HG03159 (cell line): ENCODE results near the gene NRIP3.

Experiments used
- ATAC-seq: cut with Tn5 transposase; IDR thresholded peaks from one replicate; pipeline ENCODE4 v1.9.1; 2021; ENCODE audit warnings: mild to moderate bottlenecking, moderate library complexity; ENCODE audit not compliant: unreplicated experiment

NRIP3 gene

GRCh38 chr11:9003573-9004182 lies at the start of gene NRIP3:
NRIP3 (minus strand) TSS chr11:9004001; CDS start chr11:9003935, 66 bp downstream.
- ATAC-seq, result peak; percentile 54

GRCh38 chr11:9052316-9052715 lies 48.5 kb upstream of the NRIP3 start:
- ATAC-seq, result no peak

- ATAC-seq, result no peak
Observed at GRCh38 chr11:9049959-9050358, 46.2 kb upstream of the NRIP3 start.

- ATAC-seq, result no peak
Observed at GRCh38 chr11:9047964-9048523, 44.2 kb upstream of the NRIP3 start.

GRCh38 chr11:9046481-9046880 lies 42.7 kb upstream of the NRIP3 start:
- ATAC-seq, result no peak

- ATAC-seq, result no peak
Observed at GRCh38 chr11:9042488-9042887, 38.7 kb upstream of the NRIP3 start.

- ATAC-seq, result no peak
Observed at GRCh38 chr11:9041747-9042146, 37.9 kb upstream of the NRIP3 start.

- no peak for ATAC-seq
Observed at GRCh38 chr11:9040410-9040809, 36.6 kb upstream of the NRIP3 start.

- ATAC-seq, result no peak
Observed at GRCh38 chr11:9039863-9040262, 36.1 kb upstream of the NRIP3 start.

- ATAC-seq, result no peak
Observed at GRCh38 chr11:9039198-9039597, 35.4 kb upstream of the NRIP3 start.

- no peak for ATAC-seq
Observed at GRCh38 chr11:9038541-9038940, 34.7 kb upstream of the NRIP3 start.

- ATAC-seq, result no peak
Observed at GRCh38 chr11:9037963-9038362, 34.2 kb upstream of the NRIP3 start.

- no peak for ATAC-seq
Observed at GRCh38 chr11:9037046-9037780, 33.4 kb upstream of the NRIP3 start.

GRCh38 chr11:9030601-9031000 lies 26.8 kb upstream of the NRIP3 start:
- no peak for ATAC-seq

GRCh38 chr11:9029422-9029821 lies 25.6 kb upstream of the NRIP3 start:
- ATAC-seq, result no peak

GRCh38 chr11:9028581-9028980 lies 24.8 kb upstream of the NRIP3 start:
- no peak for ATAC-seq

GRCh38 chr11:9025101-9025850 lies 21.5 kb upstream of the NRIP3 start:
- ATAC-seq, result no peak

- ATAC-seq, result no peak
Observed at GRCh38 chr11:9022961-9023680, 19.3 kb upstream of the NRIP3 start.

- ATAC-seq, result no peak
Observed at GRCh38 chr11:9020916-9021315, 17.1 kb upstream of the NRIP3 start.

- ATAC-seq, result no peak
Observed at GRCh38 chr11:9019861-9020260, 16.1 kb upstream of the NRIP3 start.

- no peak for ATAC-seq
Observed at GRCh38 chr11:9017773-9018172, 14.0 kb upstream of the NRIP3 start.
